GM19324 (cell line): ENCODE results near the gene SLC22A16.
A peak's percentile ranks its signal among the peaks of the same experiment; 100 is the strongest.
"Not testable (repeated sequence)": the region's sequence is repeated elsewhere in the genome, so short reads cannot be mapped to it uniquely, and the experiment has no call there.

Experiments
- ATAC-seq: cut with Tn5 transposase; IDR thresholded peaks from one replicate; pipeline ENCODE4 v1.9.1; 2021; ENCODE audit warnings: mild to moderate bottlenecking, moderate library complexity; ENCODE audit not compliant: unreplicated experiment, low FRiP score

The SLC22A16 gene

DNA sequence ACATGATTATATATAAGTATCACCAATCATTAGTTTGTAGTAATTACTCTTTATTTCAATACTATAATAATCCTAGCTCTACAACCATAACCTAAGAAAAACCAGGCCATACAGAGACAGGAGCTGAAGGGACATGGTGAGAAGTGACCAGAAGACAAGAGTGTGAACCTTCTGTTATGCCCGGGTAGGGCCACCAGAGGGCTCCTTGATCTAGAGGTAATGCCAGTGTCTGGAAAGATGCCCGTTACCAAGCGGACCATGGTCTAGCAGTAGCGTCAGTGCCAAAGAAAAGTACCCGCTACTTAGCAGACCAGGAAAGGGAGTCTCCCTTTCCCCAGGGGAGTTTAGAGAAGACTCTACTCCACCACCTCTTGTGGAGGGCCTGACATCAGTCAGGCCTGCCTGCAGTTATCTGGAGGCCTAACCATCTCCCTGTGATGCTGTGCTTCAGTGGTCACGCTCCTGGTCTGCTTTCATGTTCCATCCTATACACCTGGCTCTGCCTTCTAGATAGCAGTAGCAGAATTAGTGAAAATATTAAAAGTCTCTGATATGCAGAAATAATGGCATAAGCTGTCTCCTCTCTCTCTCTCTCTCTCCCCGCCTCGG is 18.7 kb downstream of the SLC22A16 start:
- not testable (repeated sequence) for ATAC-seq

DNA sequence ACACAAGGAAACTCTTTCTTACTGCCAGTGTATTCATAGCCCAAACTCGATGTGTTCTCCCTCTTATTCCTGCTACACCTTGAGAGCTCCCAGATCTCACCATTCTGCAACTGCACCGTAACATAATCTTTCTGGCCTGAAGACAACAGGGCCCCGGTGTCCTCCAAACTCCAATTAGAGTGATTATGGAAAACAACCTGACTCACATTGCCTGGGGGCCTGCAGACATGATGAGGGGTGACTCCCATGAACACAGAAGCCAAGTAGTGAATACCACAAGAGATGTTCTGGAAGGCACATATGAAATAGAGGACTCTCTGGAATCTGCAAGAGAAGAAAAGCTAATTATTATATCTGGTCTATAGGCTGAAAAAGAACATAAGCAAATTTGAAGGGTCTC is 19.7 kb downstream of the SLC22A16 start:
- ATAC-seq = no peak

DNA sequence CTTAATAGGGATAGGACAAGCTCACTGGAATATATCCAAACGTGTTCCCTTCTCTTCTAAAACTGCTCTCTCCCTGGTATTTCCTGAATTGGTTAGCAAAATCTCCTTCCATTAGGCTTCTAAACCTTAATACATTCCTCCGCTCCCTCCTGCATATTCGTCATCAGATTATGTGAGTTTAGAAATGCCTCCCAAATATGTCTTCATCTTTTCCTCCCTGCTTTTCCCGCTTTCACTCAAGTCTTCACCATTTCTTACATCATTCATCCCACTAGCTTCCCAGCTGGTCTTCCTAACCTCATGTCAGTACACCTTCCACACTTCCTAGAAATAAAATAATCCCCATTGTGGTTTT is 26.9 kb downstream of the SLC22A16 start:
- no peak for ATAC-seq

DNA sequence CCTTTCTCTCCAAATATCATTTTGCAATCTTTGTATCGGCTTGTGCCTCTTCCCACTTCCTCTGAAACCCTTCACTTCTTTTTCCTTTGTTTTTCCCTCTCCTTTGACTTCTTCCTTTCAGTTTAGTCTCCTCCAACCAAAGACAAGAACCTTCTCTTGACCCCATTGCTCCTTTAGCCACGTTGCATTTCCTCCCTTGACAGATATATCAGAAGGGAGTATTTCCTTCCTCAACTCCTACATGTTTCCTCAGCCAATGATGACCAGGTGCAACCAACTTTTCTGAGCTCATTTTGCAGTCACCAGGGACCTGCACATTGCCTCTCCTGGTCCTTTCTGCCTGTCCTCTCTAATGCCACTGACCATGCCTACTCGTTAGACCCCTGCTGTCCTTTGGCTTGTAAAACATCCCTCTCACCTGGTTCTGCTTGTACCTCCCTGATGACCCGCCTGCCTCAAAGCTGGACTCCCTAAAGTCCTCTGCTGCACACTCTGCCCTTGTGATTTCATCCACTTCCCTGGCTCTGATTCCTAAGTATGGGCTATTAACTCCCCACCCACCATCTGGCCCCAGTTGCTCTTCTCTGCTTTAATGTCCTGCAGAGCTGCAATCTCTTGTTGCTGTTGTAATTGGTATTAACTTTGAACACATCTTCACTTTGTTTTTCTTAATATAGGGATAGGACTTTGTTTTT is 27.4 kb downstream of the SLC22A16 start:
- ATAC-seq = no peak

DNA sequence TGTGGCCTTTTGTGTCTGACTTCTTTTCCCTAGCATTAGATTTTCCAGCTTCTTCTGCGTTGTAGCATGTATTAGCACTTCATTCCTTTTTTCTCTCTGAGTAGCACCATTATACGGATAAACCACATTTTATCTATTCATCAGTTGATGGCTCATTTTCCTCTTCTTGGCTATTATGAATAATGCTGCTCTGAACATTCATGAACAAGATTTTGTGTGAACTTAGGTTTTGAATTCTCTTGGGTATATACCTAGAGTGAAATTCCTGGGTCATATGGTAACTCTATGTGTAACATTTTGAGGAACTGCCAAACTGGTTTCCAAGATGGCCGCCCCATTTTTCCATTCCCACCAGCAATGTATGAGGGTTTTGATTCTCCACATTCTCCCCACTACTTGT is 28.7 kb downstream of the SLC22A16 start:
- no peak for ATAC-seq

DNA sequence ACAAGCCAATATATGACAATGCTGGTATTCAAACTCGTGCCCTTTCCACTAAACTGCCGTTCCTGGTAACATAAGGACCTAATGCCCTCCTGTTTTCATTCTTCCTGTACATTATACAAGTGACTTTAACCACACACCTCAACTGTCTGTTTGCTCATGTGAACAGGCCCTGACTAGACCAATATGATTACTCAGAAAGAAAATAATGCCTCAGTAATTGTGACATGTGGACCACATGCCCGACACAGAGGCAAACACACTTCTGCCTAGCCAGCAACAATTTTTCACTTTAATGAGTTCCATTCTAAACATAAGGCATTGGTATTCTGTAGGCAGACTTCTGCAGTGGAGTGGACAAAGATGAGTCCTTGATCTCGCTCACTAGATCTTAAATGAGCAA is 30.0 kb downstream of the SLC22A16 start:
- no peak for ATAC-seq

DNA sequence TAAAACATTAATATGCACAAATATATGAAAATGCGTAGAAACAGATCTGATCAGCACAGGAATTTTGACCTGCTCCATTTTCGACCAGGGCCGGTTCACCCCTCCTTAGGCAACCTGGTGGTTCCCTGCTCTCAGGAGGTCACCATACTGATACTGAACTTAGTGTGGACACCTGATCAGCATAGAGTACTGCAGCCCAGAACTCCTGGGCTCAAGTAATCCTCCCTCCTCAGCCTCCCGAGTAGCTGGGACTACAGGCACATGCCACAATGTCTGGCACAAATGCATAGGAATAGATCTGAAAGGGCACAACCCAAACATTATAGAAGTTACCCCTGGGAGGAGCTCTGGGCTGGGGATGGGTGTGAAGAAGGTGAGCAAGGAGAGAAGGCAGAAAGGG is 36.4 kb downstream of the SLC22A16 start:
- no peak for ATAC-seq

DNA sequence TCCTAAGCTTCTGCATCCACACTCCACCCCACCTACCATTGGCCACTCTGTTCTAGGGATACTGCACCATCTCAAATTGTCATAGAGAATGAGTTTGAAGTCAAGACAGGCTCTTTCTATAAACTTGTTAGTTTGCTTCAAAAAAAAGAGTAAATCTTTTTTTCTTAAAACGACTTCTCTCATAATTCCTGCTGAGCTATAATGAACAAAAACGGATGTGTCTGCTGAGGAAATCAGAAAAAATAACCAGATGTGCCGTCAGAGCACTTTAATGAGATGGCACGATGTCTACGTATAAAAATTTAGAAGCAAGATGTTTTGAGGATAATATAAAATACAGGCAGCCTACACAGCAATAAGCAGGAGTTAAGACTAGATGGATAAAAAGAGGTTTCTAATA is 37.1 kb downstream of the SLC22A16 start:
- no peak for ATAC-seq

DNA sequence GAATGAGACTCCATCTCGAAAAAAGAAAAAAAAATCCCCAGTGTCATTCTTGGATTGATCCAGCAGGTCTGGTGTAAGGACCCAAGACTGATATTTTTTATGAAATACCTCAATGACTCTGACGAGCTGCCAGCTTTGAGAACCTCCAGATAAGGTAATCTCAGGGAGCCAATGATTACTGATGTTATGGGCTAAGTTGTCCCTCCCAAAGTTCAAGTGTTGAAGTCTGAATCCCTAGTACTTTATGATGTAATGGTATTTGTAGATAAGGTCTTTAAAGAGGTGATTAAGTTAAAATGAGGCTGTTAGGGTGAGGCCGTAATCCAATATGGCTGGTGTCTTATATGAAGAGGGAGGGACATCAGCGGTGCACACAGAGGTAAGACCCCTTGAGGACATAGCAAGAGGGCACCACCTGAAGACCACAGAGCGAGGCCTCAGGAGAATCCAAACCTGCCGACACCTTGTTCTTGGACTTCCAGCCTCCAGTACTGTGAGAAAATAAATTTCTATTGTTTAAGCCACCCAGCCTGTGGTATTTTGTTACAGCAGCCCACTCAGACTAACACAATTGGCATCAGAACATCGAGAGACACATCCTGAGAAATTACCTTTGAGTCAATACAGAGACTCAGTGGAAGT is 41.3 kb downstream of the SLC22A16 start:
- no peak for ATAC-seq

DNA sequence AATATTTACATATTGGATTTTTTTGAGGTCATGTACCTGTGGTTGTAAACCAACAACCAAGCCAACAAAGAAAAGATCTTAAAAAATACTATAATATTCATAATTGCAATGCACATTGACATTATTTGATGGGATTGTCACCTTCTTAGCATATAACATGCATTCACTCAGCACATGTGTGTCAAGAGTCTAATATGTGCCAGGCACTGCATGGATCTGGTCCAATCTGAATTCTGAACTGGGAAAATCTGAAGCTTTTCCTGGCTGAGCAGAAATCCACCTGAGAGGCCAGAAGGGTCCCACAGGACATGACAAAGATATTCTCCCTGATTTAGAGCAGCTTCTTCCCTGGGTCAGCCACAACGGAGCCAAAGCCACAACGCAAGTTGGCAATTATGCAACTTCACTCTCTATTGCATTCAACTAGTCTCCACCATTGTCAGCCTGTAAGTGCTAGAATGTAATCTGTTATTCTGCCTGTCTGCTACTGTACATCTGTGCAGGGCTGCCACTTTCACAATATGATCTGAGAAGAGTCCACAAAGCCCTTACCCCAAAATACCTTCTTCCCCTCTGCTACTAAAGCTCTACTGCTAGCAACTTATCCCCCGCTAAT is 44.0 kb downstream of the SLC22A16 start:
- no peak for ATAC-seq

DNA sequence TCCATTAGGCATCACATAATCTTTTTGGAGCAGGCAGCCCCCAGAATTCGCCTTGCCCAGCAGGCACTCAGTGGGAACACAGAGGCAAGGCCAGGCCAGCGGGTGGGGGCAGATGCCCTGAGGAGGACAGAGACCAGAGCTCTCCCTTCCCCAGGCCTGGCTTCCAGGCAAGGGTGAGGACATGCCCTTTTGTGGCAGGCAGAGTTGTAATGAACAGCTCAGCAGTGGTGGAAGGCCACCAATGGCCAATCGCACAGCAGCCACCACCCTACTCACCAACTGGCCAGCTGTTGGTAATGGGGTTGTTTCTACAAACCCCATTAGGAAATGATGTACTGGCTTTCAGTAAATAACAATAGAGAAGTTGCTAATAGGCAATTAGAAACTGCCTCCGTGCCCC is 45.7 kb downstream of the SLC22A16 start:
- ATAC-seq = no peak

DNA sequence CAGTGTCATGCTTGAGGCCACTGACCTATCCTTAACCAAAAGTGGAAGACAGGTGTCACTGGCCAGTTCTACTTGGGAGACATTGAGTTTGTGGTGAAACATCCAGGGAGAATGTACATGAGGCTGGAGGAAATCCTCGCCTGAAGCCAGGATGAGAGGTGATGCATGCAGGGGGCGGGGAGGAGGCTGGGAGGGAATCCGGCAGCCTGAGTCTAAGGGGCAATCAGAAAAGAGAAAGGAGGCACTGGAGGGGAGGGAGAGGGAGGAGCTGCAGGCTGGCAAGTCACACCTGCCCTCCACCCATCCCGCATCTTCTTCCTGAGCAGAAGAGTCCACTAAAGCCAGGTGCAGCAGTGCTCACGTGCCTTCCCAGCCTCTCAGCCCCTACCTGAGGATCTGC is 46.2 kb downstream of the SLC22A16 start:
- ATAC-seq = no peak

DNA sequence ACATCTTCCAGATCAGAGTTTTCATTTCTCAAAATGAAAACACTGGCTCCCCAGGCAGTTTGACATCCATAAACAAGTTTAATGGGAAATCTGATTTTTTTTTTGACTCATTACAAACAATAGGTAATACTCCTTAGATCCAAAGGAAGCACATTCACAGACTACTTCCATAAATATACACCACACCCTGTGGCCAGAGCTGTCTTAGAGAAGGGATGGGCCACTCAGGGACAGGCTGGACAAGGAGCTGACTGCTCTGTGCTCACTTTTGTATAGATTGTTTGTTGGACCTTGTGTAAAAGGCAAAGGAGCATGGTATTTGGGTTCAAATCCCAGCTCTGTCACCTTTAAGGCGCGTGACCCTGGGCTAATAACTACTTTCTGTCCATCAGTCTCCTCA is 48.3 kb downstream of the SLC22A16 start:
- no peak for ATAC-seq

DNA sequence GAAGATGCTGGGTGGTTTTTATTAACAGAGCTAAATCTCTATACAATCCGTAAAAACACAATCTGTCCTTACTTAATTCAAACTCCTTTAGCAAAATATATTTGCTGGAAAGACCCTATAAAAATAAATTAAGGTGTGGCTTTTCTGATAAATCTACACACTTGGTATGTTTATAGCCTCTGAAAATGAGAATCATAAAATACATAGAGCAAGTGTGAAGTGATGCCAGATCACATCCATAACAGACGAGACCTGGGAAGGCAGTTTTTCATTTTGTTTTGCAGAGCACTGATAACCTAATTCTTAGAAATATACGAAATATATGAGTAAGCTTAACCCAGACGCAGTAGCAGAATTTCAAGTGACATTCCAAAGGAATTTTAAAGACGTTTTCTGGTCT is 50.6 kb downstream of the SLC22A16 start:
- ATAC-seq = no peak

DNA sequence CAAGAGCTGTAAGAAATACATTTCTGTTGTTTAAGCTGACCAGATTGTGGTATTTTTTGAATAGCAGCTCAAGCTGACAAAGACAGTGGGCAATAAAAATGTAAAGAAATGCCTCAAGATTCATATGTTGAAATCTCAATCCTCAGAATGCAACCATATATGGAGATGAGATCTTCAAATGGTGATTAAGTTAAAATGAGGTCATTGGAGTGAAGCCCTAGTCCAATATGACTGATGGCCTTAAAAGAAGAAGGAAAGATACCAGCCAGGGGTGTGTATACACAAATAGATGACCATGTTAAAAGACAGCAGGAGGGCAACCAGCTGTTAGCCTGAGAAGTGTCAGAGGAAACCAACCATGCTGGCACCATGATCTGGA is 54.0 kb downstream of the SLC22A16 start:
- ATAC-seq = no peak

DNA sequence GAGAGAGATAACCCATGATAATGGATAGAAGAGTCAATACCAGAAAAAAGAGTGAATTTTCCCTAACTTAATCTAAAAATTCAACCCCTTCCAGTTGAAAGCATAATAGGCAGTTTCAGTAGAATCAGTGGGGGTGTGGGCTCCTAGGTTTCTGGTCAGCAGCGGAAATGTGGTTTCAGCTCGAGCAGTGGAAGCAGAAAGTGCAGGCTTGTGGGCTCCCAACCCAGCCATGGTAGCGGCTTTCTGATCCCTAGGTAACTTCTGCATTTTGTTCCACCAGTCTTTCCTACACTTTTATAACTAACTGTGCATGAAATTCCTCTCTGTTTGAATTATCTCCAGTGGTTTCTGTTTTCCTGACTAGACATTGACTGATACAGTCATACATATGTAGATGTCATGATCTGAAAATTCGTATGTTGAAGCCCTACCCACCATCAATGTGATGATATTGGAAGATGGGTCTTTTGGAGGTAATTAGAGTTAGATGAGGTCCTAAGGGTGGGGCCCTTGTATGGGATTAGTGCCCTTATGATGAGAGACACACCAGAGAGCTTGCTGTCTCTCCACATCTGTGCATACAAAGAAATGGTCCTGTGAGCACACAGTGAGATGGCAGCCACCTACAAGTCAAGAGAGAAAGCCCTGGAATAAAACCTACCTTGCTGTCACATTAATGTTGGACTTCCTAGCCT is 54.5 kb downstream of the SLC22A16 start:
- no peak for ATAC-seq

DNA sequence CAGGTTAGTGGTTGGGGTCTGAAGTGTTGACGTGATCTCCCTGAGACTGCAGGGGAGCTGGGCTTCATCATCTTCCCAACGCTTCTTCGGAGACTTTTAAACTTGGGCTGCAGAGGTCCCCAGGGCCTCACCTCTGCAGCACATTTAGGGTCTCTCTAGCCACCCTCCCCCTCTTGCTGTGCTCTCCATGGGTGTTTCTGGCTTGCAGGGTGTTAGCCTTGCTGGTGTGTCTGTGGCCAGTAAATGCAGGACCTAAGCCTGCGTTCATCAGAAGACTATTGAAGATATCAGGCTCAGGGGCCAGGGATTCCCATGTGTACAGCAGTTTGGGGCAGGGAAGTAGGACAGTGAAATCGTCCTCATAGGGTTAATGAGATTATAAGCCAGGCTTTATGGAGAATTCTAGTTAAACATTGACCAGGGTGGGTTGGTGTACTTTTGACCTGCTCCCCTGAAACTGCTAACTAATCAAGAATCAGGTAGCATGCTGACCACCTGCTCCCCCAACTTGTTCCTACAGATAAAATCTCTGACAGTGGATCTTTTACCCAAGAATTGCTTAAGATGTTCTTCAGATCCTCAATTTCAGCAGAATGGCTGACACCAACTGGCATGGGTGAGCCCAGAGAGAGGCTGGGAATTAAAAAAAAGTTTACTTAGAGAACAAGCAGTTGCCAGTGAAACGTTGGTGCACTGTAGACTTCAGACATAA is 57.2 kb downstream of the SLC22A16 start:
- ATAC-seq = no peak

DNA sequence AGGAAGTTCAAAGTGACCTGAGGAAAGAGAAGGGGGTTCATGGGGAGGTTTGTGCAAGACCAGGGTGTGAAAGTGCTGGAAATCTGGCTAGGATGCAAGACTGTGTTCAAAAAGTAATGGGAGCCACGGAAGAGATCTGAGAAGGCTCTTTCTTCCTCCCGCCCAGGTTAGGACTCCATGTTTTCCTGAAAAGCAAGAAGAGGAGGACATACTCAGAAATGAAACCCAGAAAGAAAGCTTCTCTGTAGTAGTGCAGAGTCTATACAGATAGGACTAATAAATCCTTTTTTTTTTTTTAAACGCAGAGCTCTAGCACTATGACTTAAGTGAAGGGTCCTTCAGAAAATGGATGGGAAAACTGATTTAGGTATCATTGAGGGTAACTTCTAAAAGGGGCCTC is 57.8 kb downstream of the SLC22A16 start:
- no peak for ATAC-seq

DNA sequence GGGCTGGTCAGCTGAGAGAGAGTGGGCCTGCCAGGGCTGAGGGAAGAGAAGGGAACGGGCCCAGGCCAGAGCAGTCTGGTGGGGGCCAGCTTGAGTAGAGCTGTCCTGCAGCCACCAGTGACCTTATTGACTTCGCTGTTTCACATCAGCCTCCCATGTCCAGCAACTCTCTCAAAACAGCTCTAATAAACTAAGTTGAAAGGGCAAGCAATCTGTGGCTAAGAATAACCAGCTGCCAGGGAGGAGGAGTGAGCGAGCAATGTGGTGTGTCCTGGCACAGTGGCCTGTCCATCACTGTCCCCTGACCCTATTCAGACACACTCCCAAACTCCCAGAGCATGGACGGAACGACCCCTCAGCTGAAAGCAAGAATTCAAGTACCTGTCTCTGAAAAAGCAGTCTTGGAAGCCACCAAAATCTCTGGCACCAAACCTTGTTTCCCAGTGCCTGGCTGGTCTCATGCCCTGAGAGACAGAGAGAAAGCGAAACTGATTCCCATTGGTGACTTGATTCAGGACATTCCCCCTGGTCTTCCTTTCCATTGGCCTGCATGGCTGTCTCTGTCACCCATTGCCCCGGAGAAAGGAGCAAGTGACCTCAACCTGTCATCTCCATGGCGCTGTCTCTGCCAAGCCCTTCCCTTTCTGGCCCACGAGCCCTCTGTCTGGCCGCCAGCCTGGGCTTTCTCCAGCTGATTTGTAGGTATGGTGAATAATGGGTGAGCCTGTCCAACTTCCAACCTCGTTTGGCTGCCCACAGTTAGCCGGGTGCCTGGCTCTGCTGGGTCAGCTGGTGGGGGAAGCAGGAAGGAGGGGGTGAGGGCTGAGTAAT is 61.1 kb downstream of the SLC22A16 start, which contains the start of gene DDO:
Gene DDO (minus strand): TSS at position 490 of the 831 bp plus-strand sequence. CDS start 2,113 bp downstream, outside the sequence.
- ATAC-seq = peak; percentile 47

DNA sequence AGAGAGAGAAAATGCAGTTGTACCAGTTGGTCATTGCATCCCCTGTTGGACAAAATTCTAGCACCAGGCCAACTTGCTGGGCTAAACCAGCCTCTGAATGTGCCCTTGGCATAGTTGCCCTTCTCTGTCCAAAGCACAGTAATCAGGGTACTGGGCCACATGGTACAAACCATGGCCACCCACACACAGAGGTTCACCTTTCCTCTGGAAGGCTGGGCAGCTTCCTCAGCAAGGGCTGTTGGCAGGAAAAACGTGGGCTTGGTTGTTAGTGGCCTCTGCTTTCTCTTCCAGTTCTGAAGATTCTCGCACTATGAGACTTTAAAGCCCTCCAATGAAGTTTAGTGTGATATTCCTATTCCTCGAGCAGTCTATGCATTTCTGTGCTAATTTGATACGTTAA is 61.7 kb downstream of the SLC22A16 start:
- ATAC-seq = no peak
